ENCODE data around the gene RNF115. TPM values are rescaled to one million over a fixed set of nuclear protein-coding genes. Genes with fewer than 3 reads are reported as not detected.
"Not testable (repeated sequence)": the region's sequence is repeated elsewhere in the genome, so short reads cannot be mapped to it uniquely, and the experiment has no call there.

Gene RNF115
- total RNA-seq, 3 donors from 2014 or later: 24.3 to 28.2 (median 26.1) TPM

GRCh38 chr1:145827966-145828365, 4.1 kb upstream of the RNF115 start:
- no peaks in the 10 kb centered on the region for H3K9me3 ChIP-seq
- intact Hi-C loops (cut with DNase I; ENCODE audit: low total_unique reads): no loop called here
- no peak overlapping the region for H3K27ac ChIP-seq
- H3K4me1 ChIP-seq: peaks cover 0 to 9% of the 10 kb centered on the region in 2 donors
- TF ChIP-seq POLR2AphosphoS5 (IDR thresholded peaks at IDR 0.05): no peak
- peaks cover 8% of the 10 kb centered on the region for H3K36me3 ChIP-seq
- no peak for DNase-seq (ENCODE audit: low spot score in 2 of 2)
- no peaks in the 10 kb centered on the region for H3K27me3 ChIP-seq
- no peak overlapping the region for H3K4me3 ChIP-seq

- no peak overlapping the region for H3K4me3 ChIP-seq
- H3K36me3 ChIP-seq: peaks cover 7% of the 10 kb centered on the region
- no peaks in the 10 kb centered on the region for H3K9me3 ChIP-seq
- intact Hi-C loops (cut with DNase I; ENCODE audit: low total_unique reads): no loop called here
- H3K27me3 ChIP-seq: no peaks in the 10 kb centered on the region
- no peak overlapping the region for H3K27ac ChIP-seq
- peaks cover 0 to 9% of the 10 kb centered on the region in 2 donors for H3K4me1 ChIP-seq
- TF ChIP-seq CTCF (IDR thresholded peaks at IDR 0.05) (no peak), POLR2AphosphoS5 (IDR thresholded peaks at IDR 0.05) (no peak), POLR2A (IDR thresholded peaks at IDR 0.05) (no peak)
- DNase-seq (ENCODE audit: low spot score in 2 of 2): no peak
These were observed 2.1 kb upstream of the RNF115 start for GRCh38 chr1:145826030-145826429.

GRCh38 chr1:145824499-145824842, 576 bp upstream of the RNF115 start:
- Histone ChIP-seq H3K27ac (peak overlapping the region; percentile 89 to 97), H3K9me3 (no peaks in the 10 kb centered on the region), H3K27me3 (no peaks in the 10 kb centered on the region), H3K4me3 (peak overlapping the region; percentile 66 to 86 (median 85)), H3K4me1 (peaks cover 0 to 9% of the 10 kb centered on the region in 2 donors), H3K36me3 (peaks cover 7% of the 10 kb centered on the region)
- intact Hi-C loops (cut with DNase I; ENCODE audit: low total_unique reads): no loop called here
- TF ChIP-seq CTCF (IDR thresholded peaks at IDR 0.05) (no peak), POLR2A (IDR thresholded peaks at IDR 0.05) (no peak), POLR2AphosphoS5 (IDR thresholded peaks at IDR 0.05) (no peak)
- DNase-seq (ENCODE audit: low spot score in 2 of 2): no peak

GRCh38 chr1:145822779-145823331, 1.0 kb downstream of the RNF115 start:
- intact Hi-C loops (cut with DNase I; ENCODE audit: low total_unique reads); H3K9me3 ChIP-seq; H3K27me3 ChIP-seq; H3K36me3 ChIP-seq; DNase-seq (ENCODE audit: low spot score in 2 of 2); H3K4me1 ChIP-seq: not testable (repeated sequence)
- Histone ChIP-seq H3K27ac (peak overlapping the region in 1 of 2 donors; percentile 66), H3K4me3 (peak overlapping the region in 2 of 3 donors; percentile 13 to 85)

- H3K27ac ChIP-seq: peak overlapping the region in 1 of 2 donors; percentile 19
- H3K36me3 ChIP-seq; H3K4me1 ChIP-seq; intact Hi-C loops (cut with DNase I; ENCODE audit: low total_unique reads); H3K9me3 ChIP-seq; H3K4me3 ChIP-seq; H3K27me3 ChIP-seq; DNase-seq (ENCODE audit: low spot score in 2 of 2): not testable (repeated sequence)
These were observed 5.8 kb downstream of the RNF115 start for GRCh38 chr1:145818095-145818494.

GRCh38 chr1:145812977-145813810, 10.7 kb downstream of the RNF115 start:
- H3K9me3 ChIP-seq; intact Hi-C loops (cut with DNase I; ENCODE audit: low total_unique reads); H3K4me3 ChIP-seq; H3K27me3 ChIP-seq; H3K4me1 ChIP-seq; H3K36me3 ChIP-seq; DNase-seq (ENCODE audit: low spot score in 2 of 2); H3K27ac ChIP-seq: not testable (repeated sequence)

- no peak for DNase-seq (ENCODE audit: low spot score in 2 of 2)
- Histone ChIP-seq H3K4me1 (no peaks in the 10 kb centered on the region), H3K27me3 (no peaks in the 10 kb centered on the region), H3K4me3 (no peak overlapping the region), H3K36me3 (no peaks in the 10 kb centered on the region), H3K27ac (no peak overlapping the region), H3K9me3 (no peaks in the 10 kb centered on the region)
- TF ChIP-seq POLR2A (IDR thresholded peaks at IDR 0.05): no peak
- TF ChIP-seq POLR2AphosphoS5 (IDR thresholded peaks at IDR 0.05): no peak
- TF ChIP-seq CTCF (IDR thresholded peaks at IDR 0.05): no peak
- intact Hi-C loops (cut with DNase I; ENCODE audit: low total_unique reads): no loop called here
These were observed 17.1 kb downstream of the RNF115 start for GRCh38 chr1:145806844-145807243.
